GM12878 (cell line): ENCODE results near the gene USP28. TPM values are rescaled to one million over a fixed set of nuclear protein-coding genes. Genes with fewer than 3 reads are reported as not detected.
"Not testable (repeated sequence)": the region's sequence is repeated elsewhere in the genome, so short reads cannot be mapped to it uniquely, and the experiment has no call there.

ENCODE experiments used
- ATAC-seq: fragments of 200-7000 bp; cut with Tn5 transposase; 3 replicates; pipeline ENCODE4 v1.9.1; 2020; ENCODE audit warnings: mild to moderate bottlenecking, moderate library complexity
- BruUV-seq: library from RNA; stranded (reverse); fragments of 400-500 nt; replicated peaks from 2 replicates; lab custom pipeline; 2021; lab: Mats Ljungman, UMichigan
- CTCF ChIA-PET: fragments of 300-600 bp; sonication (Branson Sonifier 250); formaldehyde crosslinking; extraction: SDS; loops from one replicate; lab custom pipeline; 2021; ENCODE audit warnings: inconsistent platforms; lab: Yijun Ruan, JAX
- POLR2A ChIA-PET: fragments of 350-600 bp; formaldehyde crosslinking; extraction: SDS; loops from one replicate; lab custom pipeline; 2021; ENCODE audit warnings: inconsistent platforms; lab: Charles Lee
- RAD21 ChIA-PET: fragments of 300-600 bp; sonication (Branson Sonifier 250); formaldehyde crosslinking; loops from one replicate; lab custom pipeline; 2023; ENCODE audit warnings: antibody characterized with exemption; ENCODE audit not compliant: unreplicated experiment; lab: Charles Lee
- SMC1A ChIA-PET: fragments of 300-600 bp; sonication (Branson Sonifier 250); formaldehyde crosslinking; loops from one replicate; lab custom pipeline; 2023; ENCODE audit not compliant: unreplicated experiment, uncharacterized antibody; lab: Charles Lee
- DNase-seq: peaks from one replicate; pipeline ENCODE4 v3.0.0-alpha.2; 2011; ENCODE audit warnings: low read depth, low spot score
- FAIRE-seq: peaks from 3 replicates; lab custom pipeline; 2011; peaks lifted over from hg19 to GRCh38; lab: Jason Lieb, UNC
- H2AFZ ChIP-seq: 2 replicates; pipeline ENCODE4 v1.6.0; 2011; ENCODE audit warnings: low read depth, low read length, control low read depth; ENCODE audit not compliant: control insufficient read depth
- H3K27ac ChIP-seq: 2 replicates; pipeline ENCODE4 v1.5.1; 2011; ENCODE audit warnings: control low read depth; ENCODE audit not compliant: control insufficient read depth, insufficient read depth
- H3K27me3 ChIP-seq, 2 experiments: replicated peaks in 1 of 2; 2 replicates each; pipeline versions ENCODE4 v1.6.0 to v1.6.1; 2011; ENCODE audit warnings: low read length in 1 of 2; ENCODE audit not compliant: control insufficient read depth in 2 of 2, insufficient read depth in 2 of 2
- H3K36me3 ChIP-seq, 2 experiments: 2 replicates each; pipeline ENCODE4 v1.5.1; 2011; ENCODE audit warnings: low read length in 1 of 2; ENCODE audit not compliant: control insufficient read depth in 2 of 2, insufficient read depth in 2 of 2
- H3K4me1 ChIP-seq: 2 replicates; pipeline ENCODE4 v1.6.1; 2011; ENCODE audit warnings: mild to moderate bottlenecking, low read length, moderate library complexity, mixed read lengths; ENCODE audit not compliant: control insufficient read depth, insufficient read depth
- H3K4me2 ChIP-seq: 2 replicates; pipeline ENCODE4 v1.6.0; 2011; ENCODE audit warnings: control low read depth; ENCODE audit not compliant: control insufficient read depth, insufficient read depth
- H3K4me3 ChIP-seq: fragments of 200-600 bp; sonication (generic); 2 replicates; pipeline ENCODE4 v1.5.1; 2016
- H3K79me2 ChIP-seq: 2 replicates; pipeline ENCODE4 v1.6.0; 2011; ENCODE audit warnings: low read length; ENCODE audit not compliant: control insufficient read depth, insufficient read depth
- H3K9ac ChIP-seq: 2 replicates; pipeline ENCODE4 v1.8.0; 2011; ENCODE audit warnings: low read length, control low read depth, mixed read lengths; ENCODE audit not compliant: control insufficient read depth, insufficient read depth
- H3K9me3 ChIP-seq: replicated peaks from 3 replicates; pipeline ENCODE4 v1.5.1; 2011; ENCODE audit warnings: mild to moderate bottlenecking, low read length; ENCODE audit not compliant: control insufficient read depth, insufficient read depth
- H4K20me1 ChIP-seq: 2 replicates; pipeline ENCODE4 v1.6.0; 2011; ENCODE audit not compliant: control insufficient read depth, insufficient read depth
- IRF3 ChIP-seq: fragments of 450-650 bp; IDR thresholded peaks from 2 replicates; pipeline ENCODE4 v1.6.1; 2014; ENCODE audit warnings: mild to moderate bottlenecking
- RELB ChIP-seq: fragments of 450-650 bp; IDR thresholded peaks from 2 replicates; pipeline ENCODE4 v1.6.1; 2017; ENCODE audit warnings: low read depth, mild to moderate bottlenecking, moderate library complexity
- SP1 ChIP-seq: IDR thresholded peaks from one replicate; pipeline ENCODE4 v1.6.1; 2011; ENCODE audit warnings: low read depth, low read length
- TAF1 ChIP-seq: IDR thresholded peaks from 2 replicates; pipeline ENCODE4 v1.6.1; 2011; ENCODE audit warnings: mild to moderate bottlenecking, low read depth, low read length, borderline replicate concordance
- WGBS: methylation state at CpG from one replicate; pipeline ENCODE4 v1.1.6; 2016; ENCODE audit warnings: low lambda C conversion rate; ENCODE audit not compliant: insufficient replicate concordance, insufficient coverage; ENCODE audit errors: missing lambda C conversion rate; 5-methylcytosine and 5-hydroxymethylcytosine counted together
- in situ Hi-C: fragments of 300-500 bp; cut with MboI; formaldehyde crosslinking; loops from 9 replicates; pipeline ENCODE4 v1.14.3; 2018; ENCODE audit warnings: mixed read lengths
- intact Hi-C: fragments of 100-400 bp; cut with micrococcal nuclease; formaldehyde crosslinking; loops from one replicate; pipeline ENCODE4 v1.14.2; 2022; ENCODE audit not compliant: unreplicated experiment
- polyA plus RNA-seq, 11 experiments: library from polyadenylated mRNA; depleted of rRNA in 4 of 11; unstranded in 6 of 11; stranded (reverse) in 5 of 11; fragments of >200 nt; fragmentation: Nextera tagmentation in 4 of 11; fragmentation: Illumina TruSeq in 1 of 11; extraction: Ambion mirVana in 4 of 11; extraction: Trizol in 1 of 11; gene quantifications; 1 replicate in 1 of 11; 2 replicates in 10 of 11; pipeline versions ENCODE4 v1.2.1 to v1.2.3, GENCODE V29; 2011 to 2016; ENCODE audit warnings: inconsistent platforms in 2 of 11, missing spikeins in 2 of 11, low read depth in 1 of 11
- total RNA-seq, 4 experiments: library from RNA; depleted of rRNA in 3 of 4; stranded (reverse); fragments of >200 nt in 3 of 4; fragmentation: Illumina TruSeq in 1 of 4; extraction: Trizol in 1 of 4; gene quantifications; 2 replicates each; pipeline versions ENCODE4 v1.2.1 to v1.2.3, GENCODE V29; 2013 to 2021

Gene USP28
- total and polyA plus RNA-seq, 10 of the 15 experiments (the other 5 are each of a cell fraction or from before 2014, with no cell fraction given), result 2.8 to 60.4 (median 24.1) TPM

- in situ Hi-C loops (no loop called here), intact Hi-C loops (no loop called here)
- H4K20me1 ChIP-seq, result no peaks in the 10 kb centered on the region
- no peak overlapping the region for H3K27ac ChIP-seq
- ChIA-PET RAD21 (no interaction called here), SMC1A (no interaction called here), CTCF (no interaction called here), POLR2A (no interaction called here)
- no peak overlapping the region for H2AFZ ChIP-seq
- no peaks in the 10 kb centered on the region for H3K4me1 ChIP-seq
- 37% methylated on average over 2 of the region's 2 CpGs for WGBS
- no peaks in the 10 kb centered on the region; a peak in 1 of 4 replicates for H3K27me3 ChIP-seq
- no TSS peak for BruUV-seq
- no peak overlapping the region for H3K9ac ChIP-seq
- ATAC-seq (no peak), FAIRE-seq (no peak), DNase-seq (no peak)
- H3K36me3 ChIP-seq, result no peaks in the 10 kb centered on the region
- TF ChIP-seq TAF1 (no peak), SP1 (no peak), IRF3 (no peak), RELB (no peak)
- H3K79me2 ChIP-seq, result no peaks in the 10 kb centered on the region
- H3K4me3 ChIP-seq, result no peak overlapping the region
- no peaks in the 10 kb centered on the region for H3K9me3 ChIP-seq
- no peak overlapping the region for H3K4me2 ChIP-seq
Measured at GRCh38 chr11:113923572-113923971, 48.2 kb upstream of the USP28 start.

GRCh38 chr11:113911491-113911890 lies 36.1 kb upstream of the USP28 start:
- H3K27me3 ChIP-seq, DNase-seq, CTCF ChIA-PET, SMC1A ChIA-PET, H3K27ac ChIP-seq, FAIRE-seq, H3K79me2 ChIP-seq, H3K9me3 ChIP-seq, H3K4me3 ChIP-seq, H4K20me1 ChIP-seq, ATAC-seq, intact Hi-C loops, H3K36me3 ChIP-seq, RAD21 ChIA-PET, H2AFZ ChIP-seq, H3K4me2 ChIP-seq, H3K4me1 ChIP-seq, H3K9ac ChIP-seq, in situ Hi-C loops, BruUV-seq: not testable (repeated sequence)
- POLR2A ChIA-PET, result interaction anchor here (0.6 kb wide), 1 partner anchor 13 kb away, joined by 3 read pairs; no protein-coding TSS in a partner anchor
- 66% methylated on average over 9 of the region's 9 CpGs for WGBS
